Stimulated activated effector memory CD8-positive, alpha-beta T cell treated with anti-CD3 and anti-CD28 coated beads, Interleukin-12 subunit alpha, Interleukin-12 subunit beta, amount 100 ng/mL, for 72 hours (primary cell): ENCODE measurements around the gene KRTAP5-10.
"Not testable (repeated sequence)": the region's sequence is repeated elsewhere in the genome, so short reads cannot be mapped to it uniquely, and the experiment has no call there.

Experiments
- ATAC-seq: fragments of 150-1000 bp; cut with Tn5 transposase; 2 replicates; pipeline ENCODE4 v1.10.0; 2021
- DNase-seq, 2 donors: peaks; one replicate each; pipeline ENCODE4 v3.0.0; 2021 to 2022; ENCODE audit warnings: low spot score in 2 of 2
- H3K27ac Mint-ChIP-seq: one replicate; pipeline ENCODE4 v1.8.0; 2022; ENCODE audit warnings: mild to moderate bottlenecking, mixed read lengths
- H3K36me3 Mint-ChIP-seq: one replicate; pipeline ENCODE4 v1.8.0; 2022; ENCODE audit warnings: mild to moderate bottlenecking, mixed read lengths
- H3K4me1 Mint-ChIP-seq: one replicate; pipeline ENCODE4 v1.8.0; 2022; ENCODE audit warnings: mixed read lengths
- H3K4me3 Mint-ChIP-seq: one replicate; pipeline ENCODE4 v1.8.0; 2022; ENCODE audit warnings: mild to moderate bottlenecking, mixed read lengths
- H3K9me3 Mint-ChIP-seq: one replicate; pipeline ENCODE4 v1.8.0; 2022; ENCODE audit warnings: mixed read lengths

The KRTAP5-10 gene

GRCh38 chr11:71577469-71578004, 12.2 kb downstream of the KRTAP5-10 start:
- DNase-seq = no peak
- H3K4me1 Mint-ChIP-seq = peaks cover 5% of the 10 kb centered on the region
- H3K9me3 Mint-ChIP-seq = no peaks in the 10 kb centered on the region
- no peak overlapping the region for H3K27ac Mint-ChIP-seq
- no peaks in the 10 kb centered on the region for H3K36me3 Mint-ChIP-seq
- no peak for ATAC-seq
- no peak overlapping the region for H3K4me3 Mint-ChIP-seq

DNA sequence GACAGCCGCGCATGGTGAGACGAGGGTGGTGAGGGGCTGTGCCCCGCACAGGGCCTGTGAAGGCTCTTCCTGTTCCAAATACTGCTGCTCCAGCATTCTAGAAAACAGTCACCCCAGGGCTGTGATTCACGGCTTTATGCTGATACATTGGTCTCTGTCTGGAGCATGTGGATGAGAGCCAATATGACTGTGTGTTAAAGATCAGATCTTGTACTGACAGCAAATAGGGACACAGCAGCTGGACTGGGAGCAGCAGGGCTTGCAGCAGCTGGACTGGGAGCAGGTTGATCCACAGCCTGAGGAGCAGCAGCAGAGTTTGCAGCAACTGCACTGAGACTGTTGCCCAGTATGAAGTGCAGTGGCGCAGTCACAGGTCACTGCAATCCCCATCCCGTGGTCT, 14.2 kb downstream of the KRTAP5-10 start:
- peak; percentile 42 for ATAC-seq
- not testable (repeated sequence) for H3K4me1 Mint-ChIP-seq, H3K27ac Mint-ChIP-seq, H3K36me3 Mint-ChIP-seq, H3K4me3 Mint-ChIP-seq, DNase-seq, H3K9me3 Mint-ChIP-seq

GRCh38 chr11:71580057-71581003, 15.0 kb downstream of the KRTAP5-10 start:
- ATAC-seq (no peak), DNase-seq (no peak)
- Mint-ChIP-seq H3K36me3 (no peaks in the 10 kb centered on the region), H3K27ac (no peak overlapping the region), H3K4me1 (peaks cover 5% of the 10 kb centered on the region), H3K4me3 (no peak overlapping the region), H3K9me3 (no peaks in the 10 kb centered on the region)

DNA sequence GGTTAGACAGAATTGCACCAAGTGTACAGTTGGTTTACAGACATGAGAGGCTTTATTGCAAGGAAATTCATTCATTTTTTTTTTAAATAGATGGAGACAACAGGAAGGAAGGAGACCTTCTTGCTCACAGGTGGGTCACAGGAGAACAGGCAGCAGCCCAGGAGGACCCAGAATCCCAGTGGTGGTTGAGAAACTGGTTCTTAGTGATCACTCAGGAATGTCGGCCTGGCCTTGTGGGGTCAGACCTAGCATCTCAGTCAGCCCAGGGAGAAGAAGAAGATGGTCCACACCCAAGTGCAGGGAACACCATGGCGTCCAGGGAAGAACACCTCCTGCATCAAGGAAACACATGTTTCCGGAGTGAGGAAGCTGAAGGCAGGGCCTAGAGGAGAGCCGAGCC, 16.5 kb downstream of the KRTAP5-10 start:
- H3K4me3 Mint-ChIP-seq = no peak overlapping the region
- peaks cover 5% of the 10 kb centered on the region for H3K4me1 Mint-ChIP-seq
- no peak overlapping the region for H3K27ac Mint-ChIP-seq
- no peaks in the 10 kb centered on the region for H3K36me3 Mint-ChIP-seq
- no peaks in the 10 kb centered on the region for H3K9me3 Mint-ChIP-seq
- no peak for DNase-seq
- no peak for ATAC-seq

- ATAC-seq = no peak
- no peak for DNase-seq
- Mint-ChIP-seq H3K4me1 (peaks cover 5% of the 10 kb centered on the region), H3K27ac (no peak within 1 kb of the TSS), H3K4me3 (no peak within 1 kb of the TSS), H3K9me3 (no peaks in the 10 kb centered on the region), H3K36me3 (no peaks in the 10 kb centered on the region)
Observed at GRCh38 chr11:71582309-71582895, 17.0 kb downstream of the KRTAP5-10 start, which contains the start of gene KRTAP5-11. Gene KRTAP5-11, minus strand, starts transcription at chr11:71582875. Its CDS starts 38 bp downstream, at chr11:71582837.

GRCh38 chr11:71582969-71583368, 17.6 kb downstream of the KRTAP5-10 start:
- not testable (repeated sequence) for H3K27ac Mint-ChIP-seq, H3K4me1 Mint-ChIP-seq, ATAC-seq, H3K9me3 Mint-ChIP-seq, H3K36me3 Mint-ChIP-seq, H3K4me3 Mint-ChIP-seq, DNase-seq

DNA sequence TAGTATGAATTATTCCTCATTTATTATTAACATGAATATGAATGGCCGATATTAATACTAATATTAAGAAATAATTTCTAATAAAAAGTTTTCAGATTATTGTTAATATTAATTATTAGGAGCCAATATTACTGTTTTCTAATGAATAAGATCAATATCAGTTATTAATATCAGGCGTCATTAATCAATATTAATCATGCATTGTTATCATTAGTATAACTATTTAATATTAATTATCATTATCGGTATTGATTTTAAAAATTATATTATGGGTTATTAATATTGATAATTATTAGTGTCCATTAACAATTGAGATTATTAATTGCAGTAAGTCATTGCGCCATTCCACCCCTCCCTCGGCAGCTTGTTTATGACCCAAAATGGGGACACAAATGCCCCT, 20.3 kb downstream of the KRTAP5-10 start:
- not testable (repeated sequence) for H3K9me3 Mint-ChIP-seq, H3K36me3 Mint-ChIP-seq, H3K4me3 Mint-ChIP-seq, H3K27ac Mint-ChIP-seq, DNase-seq, ATAC-seq
- peaks cover 11% of the 10 kb centered on the region for H3K4me1 Mint-ChIP-seq

GRCh38 chr11:71588314-71588713, 23.0 kb downstream of the KRTAP5-10 start:
- H3K4me1 Mint-ChIP-seq, ATAC-seq: not testable (repeated sequence)

GRCh38 chr11:71588822-71589545, 23.6 kb downstream of the KRTAP5-10 start:
- not testable (repeated sequence) for H3K36me3 Mint-ChIP-seq, H3K4me3 Mint-ChIP-seq, DNase-seq, H3K4me1 Mint-ChIP-seq, ATAC-seq, H3K9me3 Mint-ChIP-seq, H3K27ac Mint-ChIP-seq

More at GRCh38 chr11:71588314-71588713, 23.0 kb downstream of the KRTAP5-10 start:
- not testable (repeated sequence) for H3K4me3 Mint-ChIP-seq, H3K36me3 Mint-ChIP-seq, H3K27ac Mint-ChIP-seq, H3K9me3 Mint-ChIP-seq, DNase-seq

GRCh38 chr11:71589546-71589920, 24.2 kb downstream of the KRTAP5-10 start:
- H3K4me1 Mint-ChIP-seq, H3K9me3 Mint-ChIP-seq, H3K36me3 Mint-ChIP-seq, H3K4me3 Mint-ChIP-seq, DNase-seq, H3K27ac Mint-ChIP-seq, ATAC-seq: not testable (repeated sequence)

GRCh38 chr11:71603221-71603620, 37.9 kb downstream of the KRTAP5-10 start:
- H3K27ac Mint-ChIP-seq, ATAC-seq, DNase-seq, H3K36me3 Mint-ChIP-seq, H3K4me3 Mint-ChIP-seq, H3K9me3 Mint-ChIP-seq: not testable (repeated sequence)
- H3K4me1 Mint-ChIP-seq = peaks cover 14% of the 10 kb centered on the region

GRCh38 chr11:71604798-71605488, 39.6 kb downstream of the KRTAP5-10 start:
- H3K27ac Mint-ChIP-seq, H3K4me3 Mint-ChIP-seq, H3K36me3 Mint-ChIP-seq, H3K9me3 Mint-ChIP-seq, ATAC-seq: not testable (repeated sequence)
- peak in 1 of 2 donors; percentile 62 for DNase-seq
- peaks cover 14% of the 10 kb centered on the region for H3K4me1 Mint-ChIP-seq

- not testable (repeated sequence) for H3K4me3 Mint-ChIP-seq, H3K36me3 Mint-ChIP-seq, DNase-seq, ATAC-seq, H3K9me3 Mint-ChIP-seq, H3K27ac Mint-ChIP-seq
- peaks cover 14% of the 10 kb centered on the region for H3K4me1 Mint-ChIP-seq
Observed at GRCh38 chr11:71606853-71607519, 41.6 kb downstream of the KRTAP5-10 start.

DNA sequence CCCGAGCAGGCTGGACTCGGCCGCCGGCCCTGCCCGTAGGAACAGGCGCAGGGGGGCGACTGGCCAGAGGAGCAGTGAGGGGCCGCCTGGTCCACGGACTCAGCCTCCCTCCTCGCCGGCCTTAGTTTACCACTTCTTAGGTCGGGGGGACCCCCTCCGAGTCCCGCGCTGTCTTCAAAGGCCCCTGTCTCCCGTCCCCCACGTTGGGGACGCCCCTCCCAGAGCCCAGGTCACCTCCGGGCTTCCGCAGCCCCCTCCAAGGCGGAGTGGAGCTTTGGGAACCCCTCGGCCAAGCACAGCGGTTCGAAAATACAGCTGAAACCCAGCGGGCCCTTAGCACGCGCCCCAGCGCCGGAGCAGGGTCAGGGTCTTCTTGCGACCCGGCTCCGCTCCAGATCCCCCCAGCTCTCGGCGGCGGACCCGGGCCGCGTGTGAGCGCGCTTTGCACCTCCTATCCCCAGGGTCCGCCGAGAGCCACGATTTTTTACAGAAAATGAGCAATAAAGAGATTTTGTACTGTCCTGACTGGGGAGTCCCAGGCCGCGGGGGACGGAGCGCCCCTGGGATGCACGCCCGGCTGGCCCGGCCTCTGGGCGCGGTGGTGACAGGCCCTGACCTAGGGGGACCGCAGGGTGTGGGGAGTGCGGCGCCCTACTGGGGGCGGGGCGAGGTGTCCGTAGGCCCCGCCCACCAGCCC, 42.3 kb downstream of the KRTAP5-10 start:
- not testable (repeated sequence) for H3K36me3 Mint-ChIP-seq, ATAC-seq, H3K27ac Mint-ChIP-seq, H3K9me3 Mint-ChIP-seq, DNase-seq
- H3K4me1 Mint-ChIP-seq = peaks cover 14% of the 10 kb centered on the region
- peak overlapping the region; percentile 51 for H3K4me3 Mint-ChIP-seq
